ACHN (cell line): ENCODE measurements around the gene YTHDF1.

Experiments used
- DNase-seq: peaks from one replicate; pipeline ENCODE4 v3.0.0-alpha.2; 2015
- in situ Hi-C: cut with HindIII; loops from 2 replicates; pipeline ENCODE4 v1.10.0; 2017; ENCODE audit warnings: low sequenced_read_pairs, low pct_ligation_motif_present, low pct_unique_long_range_greater_than_20kb

Gene YTHDF1

GRCh38 chr20:63155266-63156165, 60.4 kb downstream of the YTHDF1 start:
- in situ Hi-C loops: no loop called here
- DNase-seq: no peak

- no peak for DNase-seq
- in situ Hi-C loops: no loop called here
Measured at GRCh38 chr20:63154395-63154794, 61.5 kb downstream of the YTHDF1 start.

DNA sequence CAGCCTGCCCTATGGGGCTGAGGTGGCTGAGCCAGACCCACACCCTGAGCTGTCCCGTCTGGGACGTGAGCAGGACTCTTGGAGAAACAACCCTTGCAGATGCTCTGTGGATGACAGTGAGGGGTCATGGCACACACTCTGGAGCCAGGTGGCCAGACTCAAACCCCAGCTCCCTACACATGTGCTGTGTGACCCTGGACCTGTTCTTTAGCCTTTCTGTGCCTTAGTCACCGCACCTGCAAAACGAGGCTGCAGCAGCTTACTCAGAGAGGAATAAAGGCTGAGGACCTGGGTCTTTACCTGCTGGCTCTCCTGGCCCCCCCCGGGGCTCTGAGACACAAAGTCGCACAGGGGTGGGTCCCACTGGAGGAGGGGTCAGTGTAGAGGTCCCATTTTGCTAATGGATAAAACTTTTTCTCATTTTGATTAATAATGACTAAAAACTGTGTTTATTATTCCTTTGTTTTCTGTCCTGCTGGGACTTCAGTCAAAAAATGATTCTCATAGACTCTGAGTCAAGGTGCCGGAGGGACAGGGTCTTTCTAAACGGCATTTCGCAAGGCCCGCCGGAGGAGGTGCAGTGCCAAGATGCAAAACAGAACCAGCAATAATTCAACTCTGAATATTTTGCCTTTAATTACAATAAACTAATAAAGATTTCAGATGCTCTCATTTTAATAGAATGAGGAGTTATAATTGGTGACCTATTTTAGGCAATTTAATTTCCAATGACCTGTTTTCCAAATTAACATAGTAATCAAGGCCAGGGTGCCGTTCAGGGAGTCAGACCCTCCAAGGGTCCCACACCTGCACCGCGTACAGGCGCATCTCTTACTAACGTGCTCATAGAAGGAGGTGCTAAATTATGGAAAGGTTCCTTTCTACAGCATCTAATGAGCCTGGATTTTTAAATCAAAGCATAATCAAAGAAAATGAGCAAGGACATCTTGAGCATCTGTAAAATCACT, 62.4 kb downstream of the YTHDF1 start:
- in situ Hi-C loops: no loop called here
- no peak for DNase-seq

DNA sequence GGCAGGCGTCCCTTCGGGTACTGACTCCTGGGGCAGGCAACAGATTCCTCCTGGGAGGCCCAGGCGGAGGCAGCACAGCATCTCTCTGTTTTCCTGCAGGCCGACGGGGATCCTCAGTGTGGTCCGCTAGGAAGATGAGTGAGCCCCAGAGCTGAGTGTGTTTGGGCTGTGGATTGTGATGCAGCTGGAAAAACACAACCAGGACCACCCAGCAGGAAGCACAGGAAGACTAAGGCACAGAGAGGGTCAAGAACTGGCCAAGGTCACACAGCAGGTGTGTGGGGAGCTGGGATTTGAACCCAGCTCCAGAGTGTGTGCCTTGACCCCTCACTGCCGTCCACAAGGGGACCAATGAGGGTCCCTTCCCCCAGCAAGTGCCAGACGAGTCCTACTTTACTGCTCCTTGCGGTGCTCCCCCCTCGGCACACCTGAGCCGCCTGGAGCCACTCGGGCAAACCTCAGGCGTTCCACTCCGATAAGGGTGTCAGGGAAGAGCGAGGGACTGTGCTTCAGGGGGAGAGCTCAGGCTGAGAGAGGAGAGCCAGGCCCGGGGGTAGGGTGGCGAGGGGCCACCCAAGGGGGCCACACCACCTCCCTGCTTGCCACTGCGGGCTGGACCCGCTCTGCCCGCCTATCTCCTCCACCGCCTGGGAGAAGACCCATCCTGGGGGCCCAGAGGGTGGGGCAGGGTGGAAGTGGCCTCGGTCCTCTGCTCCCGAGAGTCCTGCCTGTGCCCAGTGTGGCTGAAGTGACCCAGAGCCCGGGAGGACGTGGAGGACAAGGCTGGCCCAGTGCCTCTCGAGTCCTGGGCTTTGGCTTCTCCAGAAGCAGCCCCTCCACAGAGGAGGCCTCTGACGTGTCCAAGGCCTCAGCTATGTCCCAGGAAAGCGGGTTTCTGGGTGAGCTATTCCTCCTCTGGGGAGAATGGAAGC, 63.3 kb downstream of the YTHDF1 start:
- DNase-seq: no peak
- in situ Hi-C loops: no loop called here

DNA sequence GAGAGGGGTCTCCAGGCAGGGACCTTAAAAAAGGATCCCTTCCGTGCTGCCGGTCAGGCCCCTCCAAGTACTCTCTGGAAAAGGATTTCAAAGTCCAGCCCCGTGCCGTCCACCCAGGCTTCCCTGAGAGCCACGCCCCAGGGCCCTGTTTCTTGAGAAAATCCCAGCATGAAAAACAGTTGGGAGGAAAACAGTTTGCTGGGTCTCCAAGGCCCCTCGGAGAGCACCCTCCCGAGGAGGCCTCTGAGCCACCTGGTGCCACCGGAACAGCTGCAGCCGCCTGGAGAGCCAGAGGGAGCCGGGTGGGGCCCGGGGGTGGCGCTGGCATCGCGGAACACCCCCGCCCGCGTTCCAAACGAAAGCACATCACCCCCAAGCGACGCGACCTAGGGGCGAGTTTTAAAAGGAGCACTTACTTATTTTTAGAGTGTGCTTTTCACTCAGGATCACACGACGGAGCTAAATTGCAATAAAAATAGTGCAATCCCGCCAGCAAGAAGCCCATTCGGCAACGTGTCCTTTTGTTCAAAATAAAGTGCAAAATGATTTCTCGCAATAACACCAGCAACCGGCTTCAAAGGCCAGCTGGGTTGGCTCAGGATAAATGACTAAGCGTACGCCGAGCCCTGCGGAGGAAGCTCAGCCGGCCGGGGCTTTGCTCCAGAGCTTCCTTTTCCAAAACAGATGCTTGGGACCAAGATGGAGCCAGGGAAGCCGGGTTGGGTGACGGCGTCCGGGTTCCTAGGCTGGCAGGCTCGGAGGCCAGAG, 64.2 kb downstream of the YTHDF1 start:
- in situ Hi-C loops: no loop called here
- DNase-seq: no peak

DNA sequence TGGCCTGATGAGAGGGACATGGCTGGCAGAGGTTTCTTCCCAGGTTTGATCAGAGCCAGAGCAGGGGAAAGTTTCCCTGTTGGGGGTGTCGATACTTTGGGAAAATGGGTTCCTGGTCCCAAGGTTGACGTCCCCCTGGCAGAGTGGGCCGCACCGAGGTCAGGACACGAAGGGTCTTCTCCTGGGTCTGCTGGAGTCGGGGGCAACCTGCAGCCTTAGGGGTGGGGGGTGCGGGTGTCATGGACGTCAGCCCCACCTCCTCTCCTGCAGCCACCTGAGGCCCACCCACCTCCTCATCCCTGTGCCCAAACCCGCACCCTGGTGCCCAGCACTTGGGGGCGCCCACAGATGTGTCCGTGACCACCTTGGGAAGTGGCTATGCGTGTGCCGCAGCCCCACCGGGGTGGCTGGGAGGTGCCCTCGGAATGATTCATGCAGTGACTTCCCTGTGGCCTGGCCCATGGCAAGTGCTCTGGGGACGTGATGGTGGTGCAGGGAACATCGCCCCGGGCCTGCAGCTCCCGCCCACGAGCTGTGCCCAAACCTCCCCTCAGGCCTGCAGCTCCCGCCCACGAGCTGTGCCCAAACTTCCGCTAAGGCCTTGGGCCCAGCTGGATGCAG, 64.9 kb downstream of the YTHDF1 start:
- in situ Hi-C loops: no loop called here
- no peak for DNase-seq

GRCh38 chr20:63150391-63150898, 65.5 kb downstream of the YTHDF1 start:
- in situ Hi-C loops: no loop called here
- DNase-seq: no peak

DNA sequence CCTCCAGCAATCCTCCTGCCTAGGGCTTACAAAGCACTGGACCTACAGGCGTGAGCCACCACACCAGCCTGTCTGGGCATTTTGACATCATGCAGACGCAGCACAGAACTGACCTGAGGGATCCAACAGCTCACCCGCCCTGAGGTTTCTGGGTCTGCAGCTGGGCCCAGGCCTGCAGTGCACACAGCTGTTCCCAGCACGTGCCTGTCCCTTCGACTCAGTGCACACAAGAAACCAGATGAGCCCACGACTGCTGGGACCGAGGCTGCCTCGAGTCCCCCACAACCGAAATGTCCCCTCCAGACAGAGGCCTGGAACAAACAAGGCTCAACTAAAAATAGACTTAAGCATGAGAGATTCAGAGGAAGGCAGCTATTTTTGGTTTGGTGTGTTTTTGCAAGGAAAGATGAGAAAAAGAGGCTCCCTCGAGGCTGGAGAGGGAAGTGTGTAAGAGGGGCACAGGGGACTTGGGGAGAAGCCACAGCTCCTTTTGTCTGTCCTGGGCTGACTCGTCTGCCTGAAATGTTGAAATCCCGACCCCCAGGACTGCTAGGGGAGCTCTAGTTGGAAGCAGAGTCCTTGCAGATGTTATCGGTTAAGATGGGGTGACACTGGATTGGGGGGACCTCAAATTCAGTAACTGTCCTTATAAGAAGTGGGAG, 66.3 kb downstream of the YTHDF1 start:
- DNase-seq: no peak
- in situ Hi-C loops: no loop called here

DNA sequence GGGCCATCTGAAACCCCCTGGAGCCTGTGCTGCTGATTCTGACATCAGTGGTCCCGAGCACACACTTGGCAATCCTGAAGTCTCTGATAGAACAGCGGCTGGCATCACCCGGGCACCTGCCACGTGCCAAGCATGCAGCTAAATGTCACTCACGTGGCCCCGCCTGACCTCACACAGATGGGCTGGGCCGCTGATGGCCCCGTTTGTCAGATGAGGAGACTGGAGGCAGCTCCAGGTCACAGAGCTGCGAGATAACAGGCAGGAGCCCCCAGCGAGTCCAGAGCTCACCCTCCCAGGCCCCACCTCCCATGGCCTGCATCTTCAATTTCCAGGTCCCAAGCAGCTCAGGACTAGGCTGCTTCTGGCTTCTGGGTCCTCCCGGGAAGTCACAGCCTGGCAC, 67.2 kb downstream of the YTHDF1 start:
- in situ Hi-C loops: no loop called here
- DNase-seq: no peak

DNA sequence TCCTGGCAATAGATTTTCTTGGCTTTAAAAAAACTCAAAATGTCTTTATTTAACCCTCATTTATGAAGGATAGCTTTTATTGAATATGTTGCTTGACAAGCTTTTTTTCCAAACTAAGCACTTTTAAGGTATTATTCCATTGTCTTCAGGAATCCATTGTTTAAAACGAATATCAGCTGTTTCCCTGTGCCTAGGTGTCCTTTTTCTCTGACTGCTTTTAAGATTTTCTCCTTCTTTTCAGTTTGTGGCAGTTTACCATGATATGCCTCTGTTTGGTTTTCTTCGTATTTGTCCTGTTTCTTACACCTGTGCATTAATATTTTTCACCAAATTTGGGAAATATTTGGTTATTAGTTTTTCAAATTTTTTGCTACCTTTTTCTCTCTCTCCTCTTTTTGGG, 68.4 kb downstream of the YTHDF1 start:
- no peak for DNase-seq
- in situ Hi-C loops: no loop called here
